ENCODE results near the gene VWF.

The VWF gene

DNA sequence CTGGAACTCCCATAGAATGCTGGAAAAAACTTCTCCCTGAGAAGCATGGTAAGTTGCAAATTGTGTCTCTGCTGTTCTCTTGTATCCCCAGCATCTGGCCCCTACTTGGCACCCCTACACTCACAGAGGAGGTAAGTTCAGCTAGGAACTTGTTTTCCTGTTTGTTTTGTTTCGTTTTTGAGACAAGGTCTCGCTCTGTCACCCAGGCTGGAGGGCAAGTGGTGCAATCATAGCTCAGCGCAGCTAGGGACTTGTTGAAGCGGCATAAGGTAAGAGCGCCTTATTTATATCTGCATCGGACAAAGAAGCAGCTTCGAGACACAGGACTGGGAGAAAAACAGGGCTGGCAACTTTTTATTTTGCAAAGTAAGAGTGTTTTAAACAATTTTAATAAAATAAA is 161.0 kb downstream of the VWF start:
- Histone ChIP-seq H3K36me3 (no peaks in the 10 kb centered on the region), H3K27ac (no peak overlapping the region), H3K4me3 (no peak overlapping the region), H3K9me3 (replicated peaks in 1 of 11) (no peaks in the 10 kb centered on the region), H3K4me2 (no peak overlapping the region; a peak in 1 of 22 replicates), H4K20me1 (no peaks in the 10 kb centered on the region), H3K27me3 (no peaks in the 10 kb centered on the region), H3K4me1 (peaks cover 0 to 10% (median 0%) of the 10 kb centered on the region in 10 experiments; a peak in 5 of 20 replicates), H3K9ac (no peak overlapping the region)
- TF ChIP-seq Cebpa-rat (IDR thresholded peaks at IDR 0.05) = no peak; a peak in 1 of 22 replicates

- H3K4me3 ChIP-seq = no peak overlapping the region
- no peaks in the 10 kb centered on the region for H3K27me3 ChIP-seq
- no peak overlapping the region for H3K4me2 ChIP-seq
- no peak overlapping the region for H3K27ac ChIP-seq
- H3K4me1 ChIP-seq = peaks cover 0 to 10% (median 0%) of the 10 kb centered on the region in 10 experiments; a peak in 5 of 20 replicates
- no peaks in the 10 kb centered on the region for H4K20me1 ChIP-seq
- no peak for TF ChIP-seq Cebpa-rat (IDR thresholded peaks at IDR 0.05)
- peaks cover 0 to 10% (median 0%) of the 10 kb centered on the region in 11 experiments; a peak in 4 of 22 replicates for H3K9me3 ChIP-seq (replicated peaks in 1 of 11)
- H3K9ac ChIP-seq = no peak overlapping the region
- no peaks in the 10 kb centered on the region for H3K36me3 ChIP-seq
Measured at GRCh38 chr12:5960783-5961182, 163.7 kb downstream of the VWF start.

DNA sequence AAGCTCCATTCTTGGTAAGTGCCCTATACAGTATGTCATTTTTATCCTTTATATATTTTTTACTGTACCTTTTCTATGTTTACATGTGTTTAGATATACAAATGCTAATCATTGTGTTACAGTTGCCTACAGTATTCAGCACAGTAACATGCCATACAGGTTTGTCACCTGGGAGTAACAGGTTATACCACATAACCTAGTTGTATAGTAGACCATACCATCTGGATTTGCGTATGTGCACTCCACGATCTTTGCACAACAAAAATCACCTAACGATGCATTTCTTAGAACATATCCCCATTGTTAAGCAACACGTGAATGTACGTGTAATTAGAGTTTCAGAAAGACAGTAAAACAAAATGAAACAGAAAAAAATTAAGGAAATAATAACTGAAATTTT is 167.5 kb downstream of the VWF start:
- Histone ChIP-seq H4K20me1 (no peaks in the 10 kb centered on the region), H3K4me1 (no peaks in the 10 kb centered on the region), H3K9ac (no peak overlapping the region), H3K4me3 (no peak overlapping the region), H3K4me2 (no peak overlapping the region), H3K36me3 (no peaks in the 10 kb centered on the region), H3K27ac (no peak overlapping the region), H3K27me3 (no peaks in the 10 kb centered on the region), H3K9me3 (replicated peaks in 1 of 11) (peaks cover 0 to 15% (median 7%) of the 10 kb centered on the region in 11 experiments; a peak in 8 of 22 replicates)
- TF ChIP-seq Cebpa-rat (IDR thresholded peaks at IDR 0.05) = no peak

GRCh38 chr12:5954661-5955060 is 169.8 kb downstream of the VWF start:
- Histone ChIP-seq H3K27me3 (no peaks in the 10 kb centered on the region), H3K4me1 (no peaks in the 10 kb centered on the region), H3K9ac (no peak overlapping the region), H3K27ac (no peak overlapping the region), H3K4me2 (no peak overlapping the region), H3K4me3 (no peak overlapping the region), H3K9me3 (replicated peaks in 1 of 11) (peaks cover 0 to 15% (median 7%) of the 10 kb centered on the region in 11 experiments; a peak in 8 of 22 replicates), H3K36me3 (no peaks in the 10 kb centered on the region), H4K20me1 (no peaks in the 10 kb centered on the region)
- TF ChIP-seq Cebpa-rat (IDR thresholded peaks at IDR 0.05) = no peak

DNA sequence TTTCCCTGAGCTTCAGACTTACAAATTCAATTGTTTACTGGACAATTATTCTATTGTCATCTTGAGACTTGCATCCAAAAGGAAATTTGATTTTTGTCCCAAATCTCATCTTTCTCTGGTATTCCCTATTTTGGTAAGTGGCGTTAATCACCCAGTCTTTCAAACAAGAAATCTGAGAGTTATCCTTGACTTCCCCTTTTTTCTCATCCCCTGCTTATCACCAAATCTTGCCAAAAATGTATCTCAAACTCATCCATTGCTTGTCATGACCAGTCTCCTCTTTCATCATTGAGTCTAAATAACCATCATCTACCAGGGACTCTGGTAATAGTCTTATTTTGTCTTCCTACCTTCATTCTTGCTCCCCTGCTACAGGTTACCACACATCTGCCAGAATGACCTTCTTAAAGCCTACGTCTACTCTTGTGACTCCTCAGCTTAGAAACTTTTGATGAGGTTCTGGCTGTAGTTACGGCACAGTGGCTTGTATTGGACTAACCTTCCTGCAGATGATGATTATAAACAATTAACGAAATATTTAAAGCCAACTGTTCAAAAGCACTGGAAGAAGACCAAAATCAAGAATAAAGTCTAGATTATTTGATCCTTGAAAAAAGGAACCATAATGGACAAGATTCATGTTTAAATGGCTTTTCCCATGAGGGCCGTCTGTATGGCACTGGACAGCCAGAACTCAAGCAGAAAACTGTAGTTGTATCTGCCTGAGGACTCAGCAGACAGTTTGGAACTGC is 170.5 kb downstream of the VWF start:
- Histone ChIP-seq H3K4me1 (no peaks in the 10 kb centered on the region), H3K9ac (no peak overlapping the region), H3K4me3 (no peak overlapping the region), H3K27ac (no peak overlapping the region), H3K9me3 (replicated peaks in 1 of 11) (peaks cover 0 to 15% (median 7%) of the 10 kb centered on the region in 11 experiments; a peak in 8 of 22 replicates), H3K27me3 (no peaks in the 10 kb centered on the region), H3K4me2 (no peak overlapping the region), H3K36me3 (no peaks in the 10 kb centered on the region), H4K20me1 (no peaks in the 10 kb centered on the region)
- TF ChIP-seq Cebpa-rat (IDR thresholded peaks at IDR 0.05) = no peak

GRCh38 chr12:5952031-5952430 is 172.4 kb downstream of the VWF start:
- Histone ChIP-seq H4K20me1 (no peaks in the 10 kb centered on the region), H3K9me3 (replicated peaks in 1 of 11) (peaks cover 0 to 9% (median 3%) of the 10 kb centered on the region in 11 experiments; a peak in 8 of 22 replicates), H3K4me2 (no peak overlapping the region), H3K27me3 (no peaks in the 10 kb centered on the region), H3K9ac (no peak overlapping the region), H3K4me1 (peaks cover 0 to 4% (median 0%) of the 10 kb centered on the region in 10 experiments; a peak in 2 of 20 replicates), H3K27ac (no peak overlapping the region), H3K36me3 (no peaks in the 10 kb centered on the region), H3K4me3 (no peak overlapping the region)
- peak in 1 of 11 experiments; percentile 38; a peak in 1 of 22 replicates for TF ChIP-seq Cebpa-rat (IDR thresholded peaks at IDR 0.05)

- Histone ChIP-seq H3K27me3 (no peaks in the 10 kb centered on the region), H3K27ac (no peak overlapping the region), H3K9me3 (replicated peaks in 1 of 11) (peaks cover 0 to 8% (median 3%) of the 10 kb centered on the region in 11 experiments; a peak in 4 of 22 replicates), H3K36me3 (no peaks in the 10 kb centered on the region), H3K4me3 (no peak overlapping the region), H3K4me2 (no peak overlapping the region), H3K4me1 (peaks cover 0 to 4% (median 0%) of the 10 kb centered on the region in 10 experiments; a peak in 2 of 20 replicates), H4K20me1 (no peaks in the 10 kb centered on the region), H3K9ac (no peak overlapping the region)
- no peak for TF ChIP-seq Cebpa-rat (IDR thresholded peaks at IDR 0.05)
Measured at GRCh38 chr12:5948696-5949095, 175.8 kb downstream of the VWF start.

GRCh38 chr12:5947006-5947405 is 177.5 kb downstream of the VWF start:
- H3K4me3 ChIP-seq = no peak overlapping the region
- no peak overlapping the region for H3K4me2 ChIP-seq
- H4K20me1 ChIP-seq = no peaks in the 10 kb centered on the region
- no peak for TF ChIP-seq Cebpa-rat (IDR thresholded peaks at IDR 0.05)
- peaks cover 0 to 8% (median 3%) of the 10 kb centered on the region in 11 experiments; a peak in 3 of 22 replicates for H3K9me3 ChIP-seq (replicated peaks in 1 of 11)
- H3K9ac ChIP-seq = no peak overlapping the region
- peaks cover 0 to 4% (median 0%) of the 10 kb centered on the region in 10 experiments; a peak in 2 of 20 replicates for H3K4me1 ChIP-seq
- H3K27me3 ChIP-seq = no peaks in the 10 kb centered on the region
- H3K36me3 ChIP-seq = no peaks in the 10 kb centered on the region
- no peak overlapping the region for H3K27ac ChIP-seq

DNA sequence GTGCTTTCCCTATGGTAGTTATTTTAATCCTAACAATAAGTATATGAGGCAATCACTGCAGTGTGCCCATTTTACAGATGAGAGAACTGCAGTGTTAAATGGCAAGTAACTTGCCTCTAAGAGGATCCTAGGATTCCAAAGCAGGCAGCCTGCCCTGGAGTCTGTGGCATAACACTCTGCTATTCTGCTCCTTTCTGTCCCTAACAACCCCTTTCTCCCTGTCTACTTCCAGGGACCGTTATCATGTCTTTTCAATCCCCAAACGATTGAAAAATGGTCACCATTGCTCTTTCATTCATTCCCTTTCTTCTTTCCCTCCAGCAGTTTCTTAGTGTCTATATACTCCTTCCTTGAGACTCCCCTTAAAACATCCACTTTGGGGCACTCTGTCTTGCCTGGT is 178.1 kb downstream of the VWF start:
- no peaks in the 10 kb centered on the region for H3K27me3 ChIP-seq

More for the DNA sequence above, 178.1 kb downstream of the VWF start:
- H3K4me1 ChIP-seq = peaks cover 0 to 4% (median 0%) of the 10 kb centered on the region in 10 experiments; a peak in 2 of 20 replicates
- H3K36me3 ChIP-seq = no peaks in the 10 kb centered on the region
- no peak overlapping the region for H3K27ac ChIP-seq
- H3K4me3 ChIP-seq = no peak overlapping the region
- H3K9me3 ChIP-seq (replicated peaks in 1 of 11) = peaks cover 0 to 8% (median 3%) of the 10 kb centered on the region in 11 experiments; a peak in 3 of 22 replicates
- no peaks in the 10 kb centered on the region for H4K20me1 ChIP-seq
- H3K9ac ChIP-seq = no peak overlapping the region
- no peak overlapping the region for H3K4me2 ChIP-seq
- no peak for TF ChIP-seq Cebpa-rat (IDR thresholded peaks at IDR 0.05)

Measured in BLaER1 treated with 17β-estradiol and CSF1 and Interleukin-3, amounts not matched to agents 10 nM and 100 nM (cell line).